HepG2 (cell line): ENCODE results near the gene BICRAL. TPM values are rescaled to one million over a fixed set of nuclear protein-coding genes. Genes with fewer than 3 reads are reported as not detected.

Experiments used
- AKAP8 ChIP-seq: sonication (generic); formaldehyde crosslinking; IDR thresholded peaks from 2 replicates; pipeline ENCODE4 v1.5.1; 2020; ENCODE audit warnings: mild to moderate bottlenecking, missing genetic modification reagents
- BHLHE40 ChIP-seq: IDR thresholded peaks from 2 replicates; pipeline ENCODE4 v1.6.1; 2011; ENCODE audit warnings: low read length, improper control_type of control experiment
- HIC2 ChIP-seq: sonication (generic); formaldehyde crosslinking; IDR thresholded peaks from 2 replicates; pipeline ENCODE4 v1.9.0; 2022; ENCODE audit warnings: low read depth, missing genetic modification reagents
- MEIS1 ChIP-seq: sonication (generic); formaldehyde crosslinking; IDR thresholded peaks from 2 replicates; pipeline ENCODE4 v1.9.0; 2021; ENCODE audit warnings: mild to moderate bottlenecking, missing genetic modification reagents, moderate library complexity, borderline replicate concordance
- REXO4 ChIP-seq: sonication (generic); formaldehyde crosslinking; IDR thresholded peaks from 2 replicates; pipeline ENCODE4 v1.8.0; 2022; ENCODE audit warnings: missing genetic modification reagents, mild to moderate bottlenecking, borderline replicate concordance
- THAP9 ChIP-seq: sonication (generic); formaldehyde crosslinking; IDR thresholded peaks from 2 replicates; pipeline ENCODE4; 2020; ENCODE audit warnings: missing genetic modification reagents, mild to moderate bottlenecking, borderline replicate concordance
- TOE1 ChIP-seq: sonication (generic); formaldehyde crosslinking; IDR thresholded peaks from 2 replicates; pipeline ENCODE4 v1.4.0; 2020; ENCODE audit warnings: mild to moderate bottlenecking, missing genetic modification reagents
- ZNF251 ChIP-seq: sonication (generic); formaldehyde crosslinking; IDR thresholded peaks from 2 replicates; pipeline ENCODE4 v1.9.0; 2021; ENCODE audit warnings: mild to moderate bottlenecking, missing genetic modification reagents
- ZNF253 ChIP-seq: sonication (generic); formaldehyde crosslinking; IDR thresholded peaks from 2 replicates; pipeline ENCODE4 v1.8.0; 2022; ENCODE audit warnings: mild to moderate bottlenecking, missing genetic modification reagents, borderline replicate concordance
- ZNF343 ChIP-seq: sonication (generic); formaldehyde crosslinking; IDR thresholded peaks from 2 replicates; pipeline ENCODE4 v1.4.0; 2020; ENCODE audit warnings: mild to moderate bottlenecking, missing genetic modification reagents
- ZNF639 ChIP-seq: conservative IDR thresholded peaks from 2 replicates; pipeline ENCODE4 v1.6.1; 2018; ENCODE audit warnings: missing genetic modification reagents
- polyA plus RNA-seq, 8 experiments: library from polyadenylated mRNA; depleted of rRNA in 3 of 8; stranded (reverse) in 7 of 8; unstranded in 1 of 8; fragments of >200 nt; fragmentation: Illumina TruSeq in 4 of 8; extraction: Trizol in 4 of 8; gene quantifications; 2 replicates each; pipeline versions ENCODE4 v1.2.1 to v1.2.3, GENCODE V29; 2011 to 2016; ENCODE audit warnings: low read depth in 4 of 8, missing spikeins in 1 of 8, mixed read lengths in 1 of 8; ENCODE audit not compliant: insufficient read depth in 1 of 8
- total RNA-seq, 5 experiments: library from RNA; depleted of rRNA; stranded (reverse); fragments of >200 nt; fragmentation: Illumina TruSeq; extraction: Trizol; gene quantifications; 2 replicates each; pipeline ENCODE4 v1.2.3, GENCODE V29; 2016; ENCODE audit warnings: low read depth in 1 of 5
- TF ChIP-seq, protein P1 (sequence below): sonication (generic); formaldehyde crosslinking; IDR thresholded peaks from 2 replicates; pipeline ENCODE4 v1.5.1; 2020; ENCODE audit warnings: mild to moderate bottlenecking, missing genetic modification reagents, borderline replicate concordance
- TF ChIP-seq, protein P2 (sequence below): IDR thresholded peaks from 2 replicates; pipeline ENCODE4 v1.6.1; 2012; ENCODE audit warnings: inconsistent platforms

BICRAL gene
- total and polyA plus RNA-seq, 2 of the 13 experiments (the other 11 are each of a cell fraction or from before 2014, with no cell fraction given): 5.0 to 13.5 TPM

- TF ChIP-seq, protein P1, sequence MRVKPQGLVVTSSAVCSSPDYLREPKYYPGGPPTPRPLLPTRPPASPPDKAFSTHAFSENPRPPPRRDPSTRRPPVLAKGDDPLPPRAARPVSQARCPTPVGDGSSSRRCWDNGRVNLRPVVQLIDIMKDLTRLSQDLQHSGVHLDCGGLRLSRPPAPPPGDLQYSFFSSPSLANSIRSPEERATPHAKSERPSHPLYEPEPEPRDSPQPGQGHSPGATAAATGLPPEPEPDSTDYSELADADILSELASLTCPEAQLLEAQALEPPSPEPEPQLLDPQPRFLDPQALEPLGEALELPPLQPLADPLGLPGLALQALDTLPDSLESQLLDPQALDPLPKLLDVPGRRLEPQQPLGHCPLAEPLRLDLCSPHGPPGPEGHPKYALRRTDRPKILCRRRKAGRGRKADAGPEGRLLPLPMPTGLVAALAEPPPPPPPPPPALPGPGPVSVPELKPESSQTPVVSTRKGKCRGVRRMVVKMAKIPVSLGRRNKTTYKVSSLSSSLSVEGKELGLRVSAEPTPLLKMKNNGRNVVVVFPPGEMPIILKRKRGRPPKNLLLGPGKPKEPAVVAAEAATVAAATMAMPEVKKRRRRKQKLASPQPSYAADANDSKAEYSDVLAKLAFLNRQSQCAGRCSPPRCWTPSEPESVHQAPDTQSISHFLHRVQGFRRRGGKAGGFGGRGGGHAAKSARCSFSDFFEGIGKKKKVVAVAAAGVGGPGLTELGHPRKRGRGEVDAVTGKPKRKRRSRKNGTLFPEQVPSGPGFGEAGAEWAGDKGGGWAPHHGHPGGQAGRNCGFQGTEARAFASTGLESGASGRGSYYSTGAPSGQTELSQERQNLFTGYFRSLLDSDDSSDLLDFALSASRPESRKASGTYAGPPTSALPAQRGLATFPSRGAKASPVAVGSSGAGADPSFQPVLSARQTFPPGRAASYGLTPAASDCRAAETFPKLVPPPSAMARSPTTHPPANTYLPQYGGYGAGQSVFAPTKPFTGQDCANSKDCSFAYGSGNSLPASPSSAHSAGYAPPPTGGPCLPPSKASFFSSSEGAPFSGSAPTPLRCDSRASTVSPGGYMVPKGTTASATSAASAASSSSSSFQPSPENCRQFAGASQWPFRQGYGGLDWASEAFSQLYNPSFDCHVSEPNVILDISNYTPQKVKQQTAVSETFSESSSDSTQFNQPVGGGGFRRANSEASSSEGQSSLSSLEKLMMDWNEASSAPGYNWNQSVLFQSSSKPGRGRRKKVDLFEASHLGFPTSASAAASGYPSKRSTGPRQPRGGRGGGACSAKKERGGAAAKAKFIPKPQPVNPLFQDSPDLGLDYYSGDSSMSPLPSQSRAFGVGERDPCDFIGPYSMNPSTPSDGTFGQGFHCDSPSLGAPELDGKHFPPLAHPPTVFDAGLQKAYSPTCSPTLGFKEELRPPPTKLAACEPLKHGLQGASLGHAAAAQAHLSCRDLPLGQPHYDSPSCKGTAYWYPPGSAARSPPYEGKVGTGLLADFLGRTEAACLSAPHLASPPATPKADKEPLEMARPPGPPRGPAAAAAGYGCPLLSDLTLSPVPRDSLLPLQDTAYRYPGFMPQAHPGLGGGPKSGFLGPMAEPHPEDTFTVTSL (CRISPR knock-in tag): no peak; the same call in 1 of the 2 replicates
- TF ChIP-seq ZNF253 (peak; percentile 85), BHLHE40 (peak; percentile 97), ZNF251 (CRISPR knock-in tag) (no peak; the same call in 1 of the 2 replicates), REXO4 (CRISPR knock-in tag) (0 out of 2 replicates have a peak, but pooled peaks have one; percentile 85), THAP9 (peak; percentile 93), ZNF343 (0 out of 2 replicates have a peak, but pooled peaks have one; percentile 88), AKAP8 (CRISPR knock-in tag) (peak; percentile 97), MEIS1 (CRISPR knock-in tag) (peak; percentile 94; the same call in 1 of the 2 replicates), TOE1 (CRISPR knock-in tag) (0 out of 2 replicates have a peak, but pooled peaks have one; percentile 39), ZNF639 (no peak; the same call in 1 of the 2 replicates), HIC2 (CRISPR knock-in tag) (peak; percentile 60)
- TF ChIP-seq, protein P2, sequence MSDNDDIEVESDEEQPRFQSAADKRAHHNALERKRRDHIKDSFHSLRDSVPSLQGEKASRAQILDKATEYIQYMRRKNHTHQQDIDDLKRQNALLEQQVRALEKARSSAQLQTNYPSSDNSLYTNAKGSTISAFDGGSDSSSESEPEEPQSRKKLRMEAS: peak; percentile 74; the same call in 1 of the 2 replicates
These were observed 108.7 kb downstream of the BICRAL start (continued) for GRCh38 chr6:42890311-42891198.
